K562 (cell line): Measurements from ENCODE around the gene MAP2K6. TPM values are rescaled to one million over a fixed set of nuclear protein-coding genes. Genes with fewer than 3 reads are reported as not detected.

ENCODE experiments used
- ATAC-seq: fragments of 200-7000 bp; cut with Tn5 transposase; 3 replicates; pipeline ENCODE4 v1.9.1; 2020; ENCODE audit warnings: moderate library complexity
- BruUV-seq: library from RNA; stranded (reverse); fragments of 400-500 nt; replicated peaks from 2 replicates; lab custom pipeline; 2021; lab: Mats Ljungman, UMichigan
- CTCF ChIA-PET: fragments of 300-600 bp; formaldehyde crosslinking; extraction: SDS; loops from one replicate; lab custom pipeline; 2021; ENCODE audit warnings: low intra/inter-chr PET ratio; lab: Yijun Ruan, JAX
- POLR2A ChIA-PET: fragments of 300-600, 350-650 bp; sonication (Branson Sonifier 250); formaldehyde crosslinking; extraction: SDS; loops from one replicate; lab custom pipeline; 2021; ENCODE audit warnings: antibody characterized with exemption, inconsistent platforms; lab: Yijun Ruan, JAX
- DNase-seq, 4 experiments: peaks; one replicate each; pipeline versions ENCODE4 v3.0.0 to v3.0.0-alpha.2; 2011 to 2018; ENCODE audit warnings: low spot score in 3 of 4, mixed read lengths in 3 of 4; ENCODE audit errors: extremely low read depth in 1 of 4
- FAIRE-seq: peaks from 2 replicates; lab custom pipeline; 2011; peaks lifted over from hg19 to GRCh38; lab: Jason Lieb, UNC
- H2AFZ ChIP-seq: 2 replicates; pipeline ENCODE4 v1.6.0; 2011; ENCODE audit warnings: low read depth, low read length, control low read depth, inconsistent platforms
- H3K27ac ChIP-seq: fragments of 200-600 bp; 3 replicates; pipeline ENCODE4 v1.8.0; 2011; ENCODE audit warnings: low read depth, mild to moderate bottlenecking, control low read depth, inconsistent platforms, low read length, moderate library complexity, mixed read lengths; ENCODE audit errors: extremely low read depth
- H3K27me3 ChIP-seq, 2 experiments: fragments of 300-600 bp in 1 of 2; 2 replicates in 1 of 2; 3 replicates in 1 of 2; pipeline versions ENCODE4 v1.6.0 to v1.8.0; 2011; ENCODE audit warnings: inconsistent platforms in 2 of 2, low read length in 2 of 2, mild to moderate bottlenecking in 1 of 2, mixed read lengths in 1 of 2, moderate library complexity in 1 of 2; ENCODE audit not compliant: control insufficient read depth in 2 of 2, insufficient read depth in 2 of 2
- H3K36me3 ChIP-seq: fragments of 300-600 bp; 3 replicates; pipeline ENCODE4 v1.8.0; 2011; ENCODE audit warnings: mild to moderate bottlenecking, low read length, inconsistent platforms; ENCODE audit not compliant: control insufficient read depth, insufficient read depth
- H3K4me1 ChIP-seq, 2 experiments: fragments of 200-600 bp in 1 of 2; replicated peaks in 1 of 2; 2 replicates in 1 of 2; 3 replicates in 1 of 2; pipeline versions ENCODE4 v1.5.1 to v1.8.0; 2011; ENCODE audit warnings: inconsistent platforms in 2 of 2, low read length in 2 of 2, mild to moderate bottlenecking in 1 of 2, mixed read lengths in 1 of 2, moderate library complexity in 1 of 2; ENCODE audit not compliant: control insufficient read depth in 2 of 2, insufficient read depth in 2 of 2
- H3K4me2 ChIP-seq: 2 replicates; pipeline ENCODE4 v1.6.1; 2011; ENCODE audit warnings: low read length, control low read depth, inconsistent platforms, mixed read lengths; ENCODE audit not compliant: insufficient read depth
- H3K4me3 ChIP-seq: fragments of 200-600 bp; sonication (generic), shearing (Covaris generic); 2 replicates; pipeline ENCODE4 v1.5.1; 2016; ENCODE audit warnings: control low read depth, inconsistent platforms
- H3K79me2 ChIP-seq: fragments of 200-600 bp; 3 replicates; pipeline ENCODE4 v1.8.0; 2011; ENCODE audit warnings: low read length, inconsistent platforms; ENCODE audit not compliant: control insufficient read depth, insufficient read depth
- H3K9ac ChIP-seq, 2 experiments: 2 replicates each; pipeline versions ENCODE4 v1.6.0 to v1.6.1; 2011; ENCODE audit warnings: low read depth in 2 of 2, low read length in 2 of 2, control low read depth in 1 of 2, inconsistent platforms in 1 of 2, mild to moderate bottlenecking in 1 of 2, mixed read lengths in 1 of 2; ENCODE audit not compliant: insufficient read depth in 1 of 2
- H3K9me1 ChIP-seq: one replicate; pipeline ENCODE4 v1.6.0; 2011; ENCODE audit warnings: inconsistent platforms, mild to moderate bottlenecking, low read length, moderate library complexity; ENCODE audit not compliant: control insufficient read depth, insufficient read depth
- H3K9me3 ChIP-seq: replicated peaks from 2 replicates; pipeline ENCODE4 v1.5.1; 2011; ENCODE audit warnings: low read depth, low read length, inconsistent platforms; ENCODE audit not compliant: control insufficient read depth, insufficient read depth
- H4K20me1 ChIP-seq: replicated peaks from 2 replicates; pipeline ENCODE4 v1.6.1; 2011; ENCODE audit warnings: low read length, inconsistent platforms, mixed read lengths; ENCODE audit not compliant: control insufficient read depth, insufficient read depth
- CHD4 ChIP-seq: fragments of 200-600 bp; sonication (generic); IDR thresholded peaks from 3 replicates; pipeline ENCODE4 v1.6.1; 2012; ENCODE audit warnings: low read depth, mild to moderate bottlenecking, mixed read lengths, low read length, inconsistent platforms; ENCODE audit not compliant: insufficient read depth, insufficient replicate concordance, poor library complexity, severe bottlenecking
- CREB5 ChIP-seq: fragments of 250-450 bp; sonication (Bioruptor Pico); IDR thresholded peaks from 2 replicates; pipeline ENCODE4 v1.5.0; 2020; ENCODE audit warnings: mild to moderate bottlenecking
- HINFP ChIP-seq: fragments of 450-650 bp; conservative IDR thresholded peaks from 2 replicates; pipeline ENCODE4 v1.6.1; 2016; ENCODE audit warnings: missing genetic modification characterization, low read depth, mild to moderate bottlenecking, control low read depth, missing compliant biosample characterization
- MAFF ChIP-seq: IDR thresholded peaks from 2 replicates; pipeline ENCODE4 v1.6.1; 2012; ENCODE audit warnings: low read length, improper control_type of control experiment
- NRF1 ChIP-seq, 2 experiments: fragments of 450-650 bp; IDR thresholded peaks in 1 of 2; conservative IDR thresholded peaks in 1 of 2; 2 replicates each; pipeline ENCODE4 v1.6.1; 2014; ENCODE audit warnings: mild to moderate bottlenecking in 2 of 2
- RB1 ChIP-seq: fragments of 450-650 bp; IDR thresholded peaks from 2 replicates; pipeline ENCODE4 v1.6.1; 2017; ENCODE audit warnings: low read depth, mild to moderate bottlenecking
- SIX5 ChIP-seq, 2 experiments: IDR thresholded peaks; 2 replicates each; pipeline ENCODE4 v1.6.1; 2011; ENCODE audit warnings: low read length in 2 of 2, borderline replicate concordance in 1 of 2, low read depth in 1 of 2, mild to moderate bottlenecking in 1 of 2, moderate library complexity in 1 of 2; ENCODE audit not compliant: insufficient read depth in 1 of 2
- SLC30A9 ChIP-seq: fragments of 250-450 bp; sonication (Bioruptor Pico); IDR thresholded peaks from 2 replicates; pipeline ENCODE4 v1.8.0; 2022; ENCODE audit warnings: mild to moderate bottlenecking, moderate library complexity
- SRSF7 ChIP-seq: fragments of 200-400 bp; formaldehyde crosslinking; optimal IDR thresholded peaks from 2 replicates; pipeline ENCODE3; 2017; ENCODE audit warnings: mild to moderate bottlenecking, low read depth, low read length
- TEAD2 ChIP-seq: fragments of 450-650 bp; IDR thresholded peaks from 2 replicates; pipeline ENCODE4 v1.6.1; 2016; ENCODE audit warnings: missing genetic modification characterization, control low read depth, missing compliant biosample characterization
- ZNF197 ChIP-seq: fragments of 200-800 bp; sonication (Bioruptor generic); IDR thresholded peaks from 2 replicates; pipeline ENCODE4 v1.6.1; 2016; ENCODE audit warnings: low read depth, missing genetic modification characterization, missing compliant biosample characterization
- WGBS: fragments of 100-300 bp; shearing (Covaris generic); methylation state at CpG from one replicate; pipeline ENCODE4 v1.1.6; 2016; ENCODE audit warnings: low coverage, mixed read lengths; ENCODE audit not compliant: insufficient coverage; ENCODE audit errors: missing lambda C conversion rate; 5-methylcytosine and 5-hydroxymethylcytosine counted together
- in situ Hi-C: fragments of 300-500 bp; cut with MboI; formaldehyde crosslinking; loops from 4 replicates; pipeline ENCODE4 v1.15.0; 2018; ENCODE audit warnings: inconsistent platforms, mixed read lengths
- intact Hi-C: fragments of 100-400 bp; cut with micrococcal nuclease; formaldehyde crosslinking; loops from 2 replicates; pipeline ENCODE4 v1.14.2; 2022
- polyA plus RNA-seq, 8 experiments: library from polyadenylated mRNA; depleted of rRNA in 4 of 8; stranded (reverse) in 5 of 8; unstranded in 3 of 8; fragments of >200 nt; fragmentation: Nextera tagmentation in 2 of 8; fragmentation: Illumina TruSeq in 1 of 8; extraction: Ambion mirVana in 2 of 8; extraction: Trizol in 1 of 8; gene quantifications; 2 replicates each; pipeline versions ENCODE4 v1.2.1 to v1.2.3, GENCODE V29; 2011 to 2014; ENCODE audit warnings: inconsistent platforms in 1 of 8, missing spikeins in 1 of 8
- total RNA-seq, 7 experiments: library from RNA; depleted of rRNA in 6 of 7; stranded (reverse); fragments of >200 nt in 6 of 7; fragmentation: Illumina TruSeq in 2 of 7; extraction: Trizol in 2 of 7; gene quantifications; 2 replicates each; pipeline versions ENCODE4 v1.2.1 to v1.2.3, GENCODE V29; 2011 to 2021; ENCODE audit warnings: low replicate concordance in 1 of 7

The MAP2K6 gene
- total and polyA plus RNA-seq, 9 of the 15 experiments (the other 6 are each of a cell fraction or from before 2014, with no cell fraction given): 0.07 to 0.13 TPM; not detected in 7

GRCh38 chr17:69577098-69577497 is 162.6 kb downstream of the MAP2K6 start:
- no peaks in the 10 kb centered on the region for H3K79me2 ChIP-seq
- H2AFZ ChIP-seq: no peak overlapping the region
- in situ Hi-C loops (no loop called here), intact Hi-C loops (no loop called here)
- FAIRE-seq: no peak
- no TSS peak for BruUV-seq
- H3K4me2 ChIP-seq: no peak overlapping the region
- no peak for ATAC-seq
- no peak overlapping the region for H3K9ac ChIP-seq
- H4K20me1 ChIP-seq: no peaks in the 10 kb centered on the region
- H3K36me3 ChIP-seq: no peaks in the 10 kb centered on the region
- H3K27ac ChIP-seq: no peak overlapping the region
- 4% methylated on average over 7 of the region's 7 CpGs for WGBS
- no peak overlapping the region for H3K4me3 ChIP-seq
- H3K4me1 ChIP-seq: no peaks in the 10 kb centered on the region
- no peaks in the 10 kb centered on the region for H3K9me1 ChIP-seq
- POLR2A ChIA-PET: no interaction called here
- no peak for DNase-seq
- no peaks in the 10 kb centered on the region for H3K9me3 ChIP-seq
- CTCF ChIA-PET: no interaction called here
- H3K27me3 ChIP-seq: no peaks in the 10 kb centered on the region
- TF ChIP-seq SLC30A9 (CRISPR knock-in tag) (no peak), ZNF197 (CRISPR knock-in tag) (no peak), SIX5 (IDR thresholded peaks at IDR 0.05; ENCODE audit: borderline replicate concordance in 1 of 2, insufficient read depth in 1 of 2, low read depth in 1 of 2, low read length in 2 of 2) (no peak), SRSF7 (no peak), HINFP (no peak), CREB5 (CRISPR knock-in tag) (no peak), MAFF (no peak), TEAD2 (tag) (no peak), RB1 (no peak), NRF1 (conservative IDR thresholded peaks at IDR 0.05 in 1 of 2, IDR thresholded peaks at IDR 0.05 in 1 of 2) (no peak), CHD4 (no peak)
- TF ChIP-seq, all 486 proteins: peak for 0
